ENCODE measurements around the gene NUP160. TPM values are rescaled to one million over a fixed set of nuclear protein-coding genes. Genes with fewer than 3 reads are reported as not detected.
A peak's percentile ranks its signal among the peaks of the same experiment; 100 is the strongest.
"Not testable (repeated sequence)": the region's sequence is repeated elsewhere in the genome, so short reads cannot be mapped to it uniquely, and the experiment has no call there.

Gene NUP160
- polyA plus RNA-seq, 2 of the 4 experiments (the other 2 are of a cell fraction): 34.9 to 70.4 TPM

GRCh38 chr11:47870404-47870803, 22.3 kb upstream of the NUP160 start (continued):
- TF ChIP-seq ZC3H11A (IDR thresholded peaks at IDR 0.05) (no peak), TP53 (CRISPR knock-in tag; IDR thresholded peaks at IDR 0.05) (no peak), MAX (IDR thresholded peaks at IDR 0.05) (no peak)

- peaks cover 16% of the 10 kb centered on the region for H3K4me1 ChIP-seq
- peak overlapping the region; percentile 21; the same call in 2 of the 3 replicates for H3K4me2 ChIP-seq
- no peaks in the 10 kb centered on the region for H3K9me3 ChIP-seq
- ChIA-PET POLR2A (no interaction called here), CTCF (interaction anchor here (2.0 kb wide), 1 partner anchor 13 kb away, joined by 9 read pairs; no protein-coding TSS in a partner anchor)
- 51% methylated on average over 2 of the region's 2 CpGs for WGBS (ENCODE audit: missing lambda C conversion rate)
- H3K4me3 ChIP-seq: no peak overlapping the region
- FAIRE-seq (no peak), ATAC-seq (peak; percentile 62 to 68; a peak in 5 of 6 replicates), DNase-seq (ENCODE audit: low read depth in 1 of 2, low spot score in 1 of 2) (peak in 1 of 2 experiments; percentile 58)
- TF ChIP-seq ZSCAN20 (CRISPR knock-in tag; IDR thresholded peaks at IDR 0.05): no peak
- TF ChIP-seq NR3C1 (IDR thresholded peaks at IDR 0.05): no peak
- no peak for TF ChIP-seq FOSL2 (IDR thresholded peaks at IDR 0.05)
- TF ChIP-seq FOSL2 (CRISPR knock-in tag; IDR thresholded peaks at IDR 0.05): 0 out of 2 replicates have a peak, but pooled peaks have one; percentile 15
- TF ChIP-seq RAD21 (conservative IDR thresholded peaks at IDR 0.05 in 1 of 2, IDR thresholded peaks at IDR 0.05 in 1 of 2): no peak
- no peak for TF ChIP-seq CBX8 (IDR thresholded peaks at IDR 0.05)
- H3K27ac ChIP-seq: peak overlapping the region in 1 of 2 experiments; percentile 53; a peak in 3 of 6 replicates
Observed at GRCh38 chr11:47869544-47870393, 21.6 kb upstream of the NUP160 start.

GRCh38 chr11:47867823-47868222, 19.7 kb upstream of the NUP160 start:
- Histone ChIP-seq H3K4me1 (peaks cover 35% of the 10 kb centered on the region), H3K4me2 (no peak overlapping the region), H3K27ac (peak overlapping the region in 1 of 2 experiments; percentile 6; a peak in 1 of 6 replicates), H3K9me3 (no peaks in the 10 kb centered on the region), H3K4me3 (no peak overlapping the region)
- ATAC-seq (no peak), FAIRE-seq (no peak), DNase-seq (ENCODE audit: low read depth in 1 of 2, low spot score in 1 of 2) (no peak)
- TF ChIP-seq HOXB13 (CRISPR knock-in tag; IDR thresholded peaks at IDR 0.05; ENCODE audit: low read depth) (no peak), FOSL2 (IDR thresholded peaks at IDR 0.05) (no peak), FOSL2 (CRISPR knock-in tag; IDR thresholded peaks at IDR 0.05) (0 out of 2 replicates have a peak, but pooled peaks have one; percentile 11)
- CTCF ChIA-PET: interaction anchor here (0.8 to 2.0 kb wide), 5 partner anchors 11 to 241 kb away, joined by 3 to 9 read pairs (median 4); no protein-coding TSS in a partner anchor
- POLR2A ChIA-PET: no interaction called here
- 88% methylated on average over 3 of the region's 3 CpGs for WGBS (ENCODE audit: missing lambda C conversion rate)

GRCh38 chr11:47866892-47867291, 18.7 kb upstream of the NUP160 start:
- POLR2A ChIA-PET, FAIRE-seq: not testable (repeated sequence)
- 95% methylated on average over 6 of the region's 6 CpGs for WGBS (ENCODE audit: missing lambda C conversion rate)

GRCh38 chr11:47864901-47865300, 16.8 kb upstream of the NUP160 start:
- FAIRE-seq (no peak), DNase-seq (ENCODE audit: low read depth in 1 of 2, low spot score in 1 of 2) (no peak), ATAC-seq (no peak)
- Histone ChIP-seq H3K4me1 (peaks cover 59% of the 10 kb centered on the region), H3K9me3 (no peaks in the 10 kb centered on the region), H3K27ac (peak overlapping the region; percentile 32 to 88; a peak in 4 of 6 replicates), H3K4me2 (peak overlapping the region; percentile 34; the same call in 2 of the 3 replicates), H3K4me3 (no peak overlapping the region)
- 56% methylated on average over 5 of the region's 5 CpGs for WGBS (ENCODE audit: missing lambda C conversion rate)
- ChIA-PET POLR2A (interaction anchor here (0.7 kb wide), 1 partner anchor 67 kb away, joined by 8 read pairs; no protein-coding TSS in a partner anchor), CTCF (interaction anchor here (1.5 to 1.6 kb wide), 2 partner anchors 12 to 491 kb away, joined by 3 to 6 read pairs; no protein-coding TSS in a partner anchor)
- no peak for TF ChIP-seq KDM5A (IDR thresholded peaks at IDR 0.05)
- TF ChIP-seq PBX3 (IDR thresholded peaks at IDR 0.05): no peak
- no peak for TF ChIP-seq ATOH8 (CRISPR knock-in tag; IDR thresholded peaks at IDR 0.05; ENCODE audit: low read depth)
- TF ChIP-seq BHLHE40 (IDR thresholded peaks at IDR 0.05; ENCODE audit: low read depth, low read length): no peak
- TF ChIP-seq RCOR1 (IDR thresholded peaks at IDR 0.05; ENCODE audit: low read depth, low read length): no peak
- TF ChIP-seq MYC (IDR thresholded peaks at IDR 0.05; ENCODE audit: borderline replicate concordance, low read length): no peak
- TF ChIP-seq CHD2 (IDR thresholded peaks at IDR 0.05; ENCODE audit: low read length, partially characterized antibody): no peak
- TF ChIP-seq EHF (CRISPR knock-in tag; IDR thresholded peaks at IDR 0.05): no peak
- no peak for TF ChIP-seq FOSL2 (IDR thresholded peaks at IDR 0.05)
- TF ChIP-seq FOSL2 (CRISPR knock-in tag; IDR thresholded peaks at IDR 0.05): no peak
- no peak for TF ChIP-seq ZC3H11A (IDR thresholded peaks at IDR 0.05)
- no peak for TF ChIP-seq POLR2A (IDR thresholded peaks at IDR 0.05; ENCODE audit: low read length)
- no peak for TF ChIP-seq EP300 (IDR thresholded peaks at IDR 0.05)
- no peak for TF ChIP-seq E2F6 (IDR thresholded peaks at IDR 0.05; ENCODE audit: borderline replicate concordance, low read depth)
- no peak for TF ChIP-seq HOXB13 (CRISPR knock-in tag; IDR thresholded peaks at IDR 0.05; ENCODE audit: low read depth)
- TF ChIP-seq HOXA7 (CRISPR knock-in tag; IDR thresholded peaks at IDR 0.05): no peak
- no peak for TF ChIP-seq HEYL (CRISPR knock-in tag; IDR thresholded peaks at IDR 0.05)

More at GRCh38 chr11:47866892-47867291, 18.7 kb upstream of the NUP160 start:
- not testable (repeated sequence) for H3K4me2 ChIP-seq; DNase-seq (ENCODE audit: low read depth in 1 of 2, low spot score in 1 of 2); H3K9me3 ChIP-seq; ATAC-seq; H3K4me3 ChIP-seq
- Histone ChIP-seq H3K27ac (0 out of 6 replicates have a peak overlapping the region, but pooled peaks of 1 of the 2 experiments have one; percentile 18), H3K4me1 (peaks cover 45% of the 10 kb centered on the region)
- CTCF ChIA-PET: interaction anchor here (0.6 to 1.5 kb wide), 7 partner anchors 13 to 242 kb away, joined by 3 to 5 read pairs (median 4); no protein-coding TSS in a partner anchor

Measured in A549 (cell line).